ENCODE results near the gene OR1K1. TPM values are rescaled to one million over a fixed set of nuclear protein-coding genes. Genes with fewer than 3 reads are reported as not detected.
A peak's percentile ranks its signal among the peaks of the same experiment; 100 is the strongest.

OR1K1 gene
- total and polyA plus RNA-seq, 10 of the 15 experiments (the other 5 are each of a cell fraction or from before 2014, with no cell fraction given) = not detected

DNA sequence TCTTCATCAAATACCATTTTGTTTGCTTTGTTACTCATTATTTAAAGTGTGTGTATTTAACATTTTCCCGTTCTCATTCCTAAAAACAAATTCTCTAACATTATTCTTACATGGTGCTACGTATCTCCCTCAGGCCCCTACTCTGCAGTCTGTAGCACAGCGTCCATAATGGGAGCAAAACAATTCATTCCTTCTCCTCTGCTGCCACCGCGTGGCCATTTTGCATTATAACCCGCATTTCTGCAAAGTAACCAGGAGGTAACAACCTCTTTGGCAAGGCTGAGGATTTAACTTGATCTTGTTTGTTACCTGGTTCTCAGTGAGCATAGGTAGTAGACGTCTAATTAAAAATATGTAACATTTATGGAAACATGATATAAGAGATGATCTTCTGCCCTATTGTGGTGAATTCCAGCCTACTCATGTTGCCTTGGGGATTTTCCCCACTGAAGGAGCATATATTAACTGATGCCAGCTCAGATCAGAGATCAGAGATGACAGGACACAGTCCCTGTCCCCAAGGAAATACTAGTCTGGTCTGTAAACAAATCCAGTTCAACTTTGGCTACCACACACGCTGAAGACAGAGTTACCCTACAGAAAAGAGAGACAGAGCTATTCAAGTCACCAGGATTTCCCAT lies 10.5 kb downstream of the OR1K1 start (continued):
- TF ChIP-seq CEBPB (IDR thresholded peaks at IDR 0.05; ENCODE audit: borderline replicate concordance in 1 of 2, low read depth in 2 of 2, low read length in 2 of 2) = 0 out of 4 replicates have a peak, but pooled peaks of 1 of the 2 experiments have one; percentile 21
- TF ChIP-seq RAD21 (IDR thresholded peaks at IDR 0.05; ENCODE audit: insufficient read depth, low read depth, low read length) = peak; percentile 96
- no peak for TF ChIP-seq TCF7 (IDR thresholded peaks at IDR 0.05; ENCODE audit: borderline replicate concordance)
- TF ChIP-seq, protein P1, sequence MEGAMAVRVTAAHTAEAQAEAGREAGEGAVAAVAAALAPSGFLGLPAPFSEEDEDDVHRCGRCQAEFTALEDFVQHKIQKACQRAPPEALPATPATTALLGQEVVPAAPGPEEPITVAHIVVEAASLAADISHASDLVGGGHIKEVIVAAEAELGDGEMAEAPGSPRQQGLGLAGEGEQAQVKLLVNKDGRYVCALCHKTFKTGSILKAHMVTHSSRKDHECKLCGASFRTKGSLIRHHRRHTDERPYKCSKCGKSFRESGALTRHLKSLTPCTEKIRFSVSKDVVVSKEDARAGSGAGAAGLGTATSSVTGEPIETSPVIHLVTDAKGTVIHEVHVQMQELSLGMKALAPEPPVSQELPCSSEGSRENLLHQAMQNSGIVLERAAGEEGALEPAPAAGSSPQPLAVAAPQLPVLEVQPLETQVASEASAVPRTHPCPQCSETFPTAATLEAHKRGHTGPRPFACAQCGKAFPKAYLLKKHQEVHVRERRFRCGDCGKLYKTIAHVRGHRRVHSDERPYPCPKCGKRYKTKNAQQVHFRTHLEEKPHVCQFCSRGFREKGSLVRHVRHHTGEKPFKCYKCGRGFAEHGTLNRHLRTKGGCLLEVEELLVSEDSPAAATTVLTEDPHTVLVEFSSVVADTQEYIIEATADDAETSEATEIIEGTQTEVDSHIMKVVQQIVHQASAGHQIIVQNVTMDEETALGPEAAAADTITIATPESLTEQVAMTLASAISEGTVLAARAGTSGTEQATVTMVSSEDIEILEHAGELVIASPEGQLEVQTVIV (IDR thresholded peaks at IDR 0.05; ENCODE audit: borderline replicate concordance, partially characterized antibody) = no peak
- TF ChIP-seq NR2C2 (IDR thresholded peaks at IDR 0.05; ENCODE audit: borderline replicate concordance, control insufficient read depth, insufficient read length, low read depth) = no peak
- no peak for TF ChIP-seq FOXK2 (IDR thresholded peaks at IDR 0.05)
- peak; percentile 94 for TF ChIP-seq SMC3 (IDR thresholded peaks at IDR 0.05; ENCODE audit: borderline replicate concordance, low read length)
- TF ChIP-seq HDAC2 (IDR thresholded peaks at IDR 0.05) = no peak
- TF ChIP-seq NFIC (IDR thresholded peaks at IDR 0.05; ENCODE audit: low read depth, low read length) = no peak
- no peak for TF ChIP-seq TARDBP (IDR thresholded peaks at IDR 0.05; ENCODE audit: borderline replicate concordance)
- no peak for TF ChIP-seq ZZZ3 (IDR thresholded peaks at IDR 0.05; ENCODE audit: control insufficient read depth, insufficient read length, low read depth)
- no peak for TF ChIP-seq ESRRA (IDR thresholded peaks at IDR 0.05; ENCODE audit: low read length)
- peak; percentile 56; the same call in 1 of the 2 replicates for TF ChIP-seq FOXM1 (IDR thresholded peaks at IDR 0.05; ENCODE audit: low read depth, low read length)
- TF ChIP-seq, protein P2, sequence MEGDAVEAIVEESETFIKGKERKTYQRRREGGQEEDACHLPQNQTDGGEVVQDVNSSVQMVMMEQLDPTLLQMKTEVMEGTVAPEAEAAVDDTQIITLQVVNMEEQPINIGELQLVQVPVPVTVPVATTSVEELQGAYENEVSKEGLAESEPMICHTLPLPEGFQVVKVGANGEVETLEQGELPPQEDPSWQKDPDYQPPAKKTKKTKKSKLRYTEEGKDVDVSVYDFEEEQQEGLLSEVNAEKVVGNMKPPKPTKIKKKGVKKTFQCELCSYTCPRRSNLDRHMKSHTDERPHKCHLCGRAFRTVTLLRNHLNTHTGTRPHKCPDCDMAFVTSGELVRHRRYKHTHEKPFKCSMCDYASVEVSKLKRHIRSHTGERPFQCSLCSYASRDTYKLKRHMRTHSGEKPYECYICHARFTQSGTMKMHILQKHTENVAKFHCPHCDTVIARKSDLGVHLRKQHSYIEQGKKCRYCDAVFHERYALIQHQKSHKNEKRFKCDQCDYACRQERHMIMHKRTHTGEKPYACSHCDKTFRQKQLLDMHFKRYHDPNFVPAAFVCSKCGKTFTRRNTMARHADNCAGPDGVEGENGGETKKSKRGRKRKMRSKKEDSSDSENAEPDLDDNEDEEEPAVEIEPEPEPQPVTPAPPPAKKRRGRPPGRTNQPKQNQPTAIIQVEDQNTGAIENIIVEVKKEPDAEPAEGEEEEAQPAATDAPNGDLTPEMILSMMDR (IDR thresholded peaks at IDR 0.05 in 2 of 3, conservative IDR thresholded peaks at IDR 0.05 in 1 of 3; ENCODE audit: control insufficient read depth in 2 of 3, extremely low read depth in 1 of 3, insufficient read depth in 1 of 3, low read depth in 3 of 3, low read length in 3 of 3) = peak; percentile 55 to 90 (median 83); a peak in 4 of 6 replicates
- TF ChIP-seq RB1 (IDR thresholded peaks at IDR 0.05; ENCODE audit: borderline replicate concordance) = 0 out of 2 replicates have a peak, but pooled peaks have one; percentile 43
- TF ChIP-seq, protein P3, sequence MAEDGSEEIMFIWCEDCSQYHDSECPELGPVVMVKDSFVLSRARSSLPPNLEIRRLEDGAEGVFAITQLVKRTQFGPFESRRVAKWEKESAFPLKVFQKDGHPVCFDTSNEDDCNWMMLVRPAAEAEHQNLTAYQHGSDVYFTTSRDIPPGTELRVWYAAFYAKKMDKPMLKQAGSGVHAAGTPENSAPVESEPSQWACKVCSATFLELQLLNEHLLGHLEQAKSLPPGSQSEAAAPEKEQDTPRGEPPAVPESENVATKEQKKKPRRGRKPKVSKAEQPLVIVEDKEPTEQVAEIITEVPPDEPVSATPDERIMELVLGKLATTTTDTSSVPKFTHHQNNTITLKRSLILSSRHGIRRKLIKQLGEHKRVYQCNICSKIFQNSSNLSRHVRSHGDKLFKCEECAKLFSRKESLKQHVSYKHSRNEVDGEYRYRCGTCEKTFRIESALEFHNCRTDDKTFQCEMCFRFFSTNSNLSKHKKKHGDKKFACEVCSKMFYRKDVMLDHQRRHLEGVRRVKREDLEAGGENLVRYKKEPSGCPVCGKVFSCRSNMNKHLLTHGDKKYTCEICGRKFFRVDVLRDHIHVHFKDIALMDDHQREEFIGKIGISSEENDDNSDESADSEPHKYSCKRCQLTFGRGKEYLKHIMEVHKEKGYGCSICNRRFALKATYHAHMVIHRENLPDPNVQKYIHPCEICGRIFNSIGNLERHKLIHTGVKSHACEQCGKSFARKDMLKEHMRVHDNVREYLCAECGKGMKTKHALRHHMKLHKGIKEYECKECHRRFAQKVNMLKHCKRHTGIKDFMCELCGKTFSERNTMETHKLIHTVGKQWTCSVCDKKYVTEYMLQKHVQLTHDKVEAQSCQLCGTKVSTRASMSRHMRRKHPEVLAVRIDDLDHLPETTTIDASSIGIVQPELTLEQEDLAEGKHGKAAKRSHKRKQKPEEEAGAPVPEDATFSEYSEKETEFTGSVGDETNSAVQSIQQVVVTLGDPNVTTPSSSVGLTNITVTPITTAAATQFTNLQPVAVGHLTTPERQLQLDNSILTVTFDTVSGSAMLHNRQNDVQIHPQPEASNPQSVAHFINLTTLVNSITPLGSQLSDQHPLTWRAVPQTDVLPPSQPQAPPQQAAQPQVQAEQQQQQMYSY (CRISPR knock-in tag; IDR thresholded peaks at IDR 0.05) = no peak
- no peak for TF ChIP-seq ATF7 (IDR thresholded peaks at IDR 0.05; ENCODE audit: low read depth)
- TF ChIP-seq EP300 (IDR thresholded peaks at IDR 0.05; ENCODE audit: borderline replicate concordance in 1 of 2, control insufficient read depth in 1 of 2, low read depth in 2 of 2, low read length in 2 of 2) = no peak

Data from GM12878 (cell line).